ENCODE results near the gene EPHA6.

GRCh38 chr3:97686258-97686657 is 871.9 kb downstream of the EPHA6 start:
- TF ChIP-seq CTCF (IDR thresholded peaks at IDR 0.05; ENCODE audit: low read length) = no peak
- no peak for TF ChIP-seq EZH2 (IDR thresholded peaks at IDR 0.05; ENCODE audit: borderline replicate concordance, low read length)

Data from OCI-LY1 (cell line).